Measurements from ENCODE around the gene FNBP1L. TPM values are rescaled to one million over a fixed set of nuclear protein-coding genes. Genes with fewer than 3 reads are reported as not detected.
"Not testable (repeated sequence)": the region's sequence is repeated elsewhere in the genome, so short reads cannot be mapped to it uniquely, and the experiment has no call there.

The FNBP1L gene
- total RNA-seq, 1 experiment from 2014 or later, result 9.2 TPM

- no peak for DNase-seq (ENCODE audit: low spot score)
- in situ Hi-C loops (cut with HindIII; ENCODE audit: low sequenced_read_pairs), result no loop called here
Measured at GRCh38 chr1:93475681-93476080, 27.8 kb downstream of the FNBP1L start.

GRCh38 chr1:93479133-93479745 lies 31.3 kb downstream of the FNBP1L start:
- in situ Hi-C loops (cut with HindIII; ENCODE audit: low sequenced_read_pairs); DNase-seq (ENCODE audit: low spot score): not testable (repeated sequence)

DNA sequence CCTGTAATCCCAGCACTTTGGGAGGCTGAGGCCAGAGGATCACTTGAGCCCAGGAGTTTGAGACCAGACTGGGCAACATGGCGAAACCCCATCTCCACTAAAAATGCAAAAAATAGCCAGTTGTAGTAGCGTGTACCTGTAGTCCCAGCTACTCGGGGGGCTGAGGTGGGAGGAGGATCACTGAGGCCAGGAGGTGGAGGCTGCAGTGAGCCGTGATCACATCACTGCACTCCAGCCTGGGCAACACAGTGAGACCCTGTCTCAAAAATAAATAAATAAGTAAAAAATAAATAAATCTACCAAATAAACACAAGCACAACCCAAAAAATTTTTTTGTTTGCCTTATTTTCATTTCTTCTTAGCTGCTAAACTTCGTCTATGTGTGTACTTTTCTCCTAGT lies 34.0 kb downstream of the FNBP1L start:
- DNase-seq (ENCODE audit: low spot score); in situ Hi-C loops (cut with HindIII; ENCODE audit: low sequenced_read_pairs): not testable (repeated sequence)

DNA sequence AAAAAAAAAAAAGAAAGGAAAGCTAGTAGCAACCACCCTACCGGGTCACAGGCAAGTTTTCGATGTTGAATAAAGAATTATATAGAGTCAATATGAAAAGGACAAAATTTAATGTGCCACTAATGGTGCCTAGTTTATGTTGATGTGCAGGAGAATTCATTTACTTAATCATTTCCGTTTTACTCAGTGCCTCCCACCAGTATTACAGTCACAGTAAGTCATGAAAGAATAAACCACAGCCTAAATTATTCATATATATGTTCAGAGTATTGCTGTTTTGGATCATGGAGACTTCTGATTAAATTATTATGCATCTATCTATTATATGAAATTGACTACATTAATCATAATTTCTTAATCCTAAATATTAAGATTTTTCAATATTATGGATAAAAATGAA lies 35.3 kb downstream of the FNBP1L start:
- DNase-seq (ENCODE audit: low spot score), result no peak
- in situ Hi-C loops (cut with HindIII; ENCODE audit: low sequenced_read_pairs), result no loop called here

DNA sequence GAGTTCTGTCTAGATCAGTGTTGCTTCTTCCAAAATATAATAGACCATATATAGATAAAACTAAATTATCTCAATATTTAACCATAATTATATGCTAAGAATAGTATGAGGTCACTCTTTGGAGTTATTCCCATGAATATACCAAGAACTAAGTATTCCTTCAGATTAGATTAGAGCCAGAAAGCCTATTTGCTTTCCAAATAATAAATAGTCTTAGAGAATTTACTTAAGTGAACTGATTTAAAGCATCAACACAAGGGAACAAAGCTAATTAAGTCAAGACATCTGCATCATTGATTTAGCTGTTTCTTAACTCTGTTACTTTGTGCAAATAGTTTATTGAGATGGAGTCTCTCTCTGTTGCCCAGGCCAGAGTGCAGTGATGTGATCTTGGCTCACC lies 35.7 kb downstream of the FNBP1L start:
- in situ Hi-C loops (cut with HindIII; ENCODE audit: low sequenced_read_pairs), result no loop called here
- DNase-seq (ENCODE audit: low spot score), result no peak

DNA sequence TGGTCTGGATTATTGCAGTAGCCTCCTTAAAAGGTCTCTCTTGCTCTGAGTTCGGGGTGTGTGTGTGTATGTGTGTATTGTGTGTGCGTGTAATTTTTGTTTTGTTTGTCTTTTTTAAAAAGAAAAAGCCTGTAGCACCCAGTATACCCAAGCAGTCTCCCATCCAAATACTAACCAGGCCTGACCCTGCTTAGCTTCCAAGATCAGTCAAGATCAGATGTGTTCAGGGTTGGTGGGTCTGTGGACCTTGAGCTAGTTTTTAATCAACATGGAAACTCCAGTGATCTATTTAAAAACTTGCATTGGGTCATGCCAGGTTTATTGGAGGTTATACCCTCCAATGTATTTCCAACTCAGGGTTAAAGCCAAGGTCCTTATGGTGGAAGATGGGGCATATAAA lies 40.3 kb downstream of the FNBP1L start:
- no peak for DNase-seq (ENCODE audit: low spot score)
- in situ Hi-C loops (cut with HindIII; ENCODE audit: low sequenced_read_pairs), result no loop called here

- in situ Hi-C loops (cut with HindIII; ENCODE audit: low sequenced_read_pairs), result no loop called here
Measured at GRCh38 chr1:93489756-93490155, 41.8 kb downstream of the FNBP1L start.

GRCh38 chr1:93490357-93490756 lies 42.4 kb downstream of the FNBP1L start:
- in situ Hi-C loops (cut with HindIII; ENCODE audit: low sequenced_read_pairs), result no loop called here
- DNase-seq (ENCODE audit: low spot score), result no peak

More at GRCh38 chr1:93489756-93490155, 41.8 kb downstream of the FNBP1L start:
- peak; percentile 16 for DNase-seq (ENCODE audit: low spot score)

DNA sequence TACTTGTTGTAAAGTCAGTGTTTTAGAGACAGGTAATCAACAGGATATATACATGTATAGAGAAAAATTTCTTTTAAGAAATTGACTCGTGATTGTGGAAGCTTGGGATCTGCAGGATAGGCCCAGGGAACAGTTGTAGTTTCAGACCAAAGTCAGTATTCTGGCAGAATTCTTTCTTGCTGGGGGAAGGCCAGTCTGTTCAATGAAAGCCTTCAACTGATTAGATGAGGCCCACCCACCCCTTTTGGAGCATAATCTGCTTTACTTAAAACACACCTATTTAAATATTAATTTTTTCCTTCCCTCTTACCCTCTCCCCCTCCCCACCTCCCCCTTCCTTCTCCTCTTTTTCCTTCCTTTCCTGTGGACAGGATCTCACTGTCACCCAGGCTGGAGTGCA lies 48.0 kb downstream of the FNBP1L start:
- in situ Hi-C loops (cut with HindIII; ENCODE audit: low sequenced_read_pairs), result no loop called here

DNA sequence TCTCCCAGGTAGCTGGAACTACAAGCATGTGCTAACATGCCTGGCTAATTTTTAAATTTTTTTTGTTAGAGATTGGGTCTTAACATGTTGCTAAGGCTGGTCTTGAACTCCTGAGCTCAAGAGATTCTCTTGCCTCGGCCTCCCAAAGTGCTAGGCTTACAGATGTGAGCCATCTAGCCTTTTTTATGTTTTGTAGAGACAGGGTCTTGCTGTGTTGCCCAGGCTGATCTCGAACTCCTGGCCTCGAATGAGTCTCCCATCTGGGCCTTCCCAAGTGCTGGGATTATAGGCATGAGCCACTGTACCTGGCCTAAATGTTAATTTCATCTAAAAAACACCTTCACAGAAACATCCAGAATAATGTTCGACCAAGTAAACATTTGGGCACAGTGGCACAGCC lies 48.6 kb downstream of the FNBP1L start:
- DNase-seq (ENCODE audit: low spot score), result no peak
- in situ Hi-C loops (cut with HindIII; ENCODE audit: low sequenced_read_pairs), result no loop called here

More for the DNA sequence above, 48.0 kb downstream of the FNBP1L start:
- no peak for DNase-seq (ENCODE audit: low spot score)

DNA sequence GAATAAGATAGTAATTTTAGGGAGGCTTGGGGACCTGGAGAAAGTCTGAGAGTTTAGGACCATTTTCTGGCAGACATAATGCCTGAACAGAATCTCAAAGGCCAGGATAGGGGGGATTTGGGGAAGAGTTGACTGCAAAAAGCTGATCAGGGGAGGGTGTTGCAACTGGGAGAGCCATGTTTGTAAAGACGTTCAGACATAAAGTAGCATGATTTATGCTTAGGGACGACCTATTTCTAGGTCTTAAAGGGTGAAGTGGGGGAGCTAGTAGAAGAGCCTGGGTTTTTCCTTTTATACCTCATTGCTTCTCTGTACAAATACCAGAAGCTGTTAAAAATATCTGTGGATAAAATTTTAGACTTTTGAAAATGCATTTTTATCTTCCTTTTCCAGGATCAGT lies 51.2 kb downstream of the FNBP1L start:
- DNase-seq (ENCODE audit: low spot score), result no peak
- in situ Hi-C loops (cut with HindIII; ENCODE audit: low sequenced_read_pairs), result no loop called here

DNA sequence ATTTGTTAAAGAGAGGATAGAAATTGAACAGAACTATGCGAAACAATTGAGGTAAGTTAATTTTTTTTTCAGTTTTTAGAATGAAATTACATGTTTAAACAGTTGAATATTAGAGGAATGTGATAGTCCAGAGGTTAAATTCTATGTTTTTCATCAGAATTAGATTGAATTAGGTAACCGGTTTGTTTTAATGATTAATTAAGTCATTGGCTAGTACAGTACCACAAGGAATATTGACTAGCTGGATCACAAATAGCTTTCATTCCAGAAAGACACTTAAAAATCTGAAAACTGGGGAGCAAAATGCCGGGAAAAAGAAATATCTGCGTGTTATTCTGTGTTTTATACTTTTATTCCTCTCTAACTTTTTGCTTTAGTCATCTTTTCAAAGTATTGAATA lies 51.6 kb downstream of the FNBP1L start:
- DNase-seq (ENCODE audit: low spot score), result no peak
- in situ Hi-C loops (cut with HindIII; ENCODE audit: low sequenced_read_pairs), result no loop called here

- DNase-seq (ENCODE audit: low spot score), result no peak
- in situ Hi-C loops (cut with HindIII; ENCODE audit: low sequenced_read_pairs), result no loop called here
Measured at GRCh38 chr1:93500275-93500674, 52.4 kb downstream of the FNBP1L start.

DNA sequence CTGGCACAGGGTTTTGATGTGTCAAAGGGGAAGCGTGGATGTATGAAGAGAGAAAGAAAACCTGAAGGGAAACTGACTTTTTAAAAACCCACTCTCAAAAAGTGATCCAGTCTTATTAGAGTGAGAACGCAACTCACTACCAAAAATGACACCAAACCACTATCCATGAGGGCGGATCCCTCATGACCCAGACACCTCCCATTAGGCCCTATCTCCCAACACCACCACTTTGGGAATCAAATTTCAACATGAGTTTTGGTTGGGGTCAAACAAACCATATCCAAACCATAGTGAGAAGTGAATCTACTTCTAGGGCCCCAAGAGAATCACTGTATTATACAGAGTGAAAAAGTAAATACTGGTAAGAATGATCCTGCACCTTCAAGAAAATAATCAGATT lies 53.5 kb downstream of the FNBP1L start:
- DNase-seq (ENCODE audit: low spot score), result no peak
- in situ Hi-C loops (cut with HindIII; ENCODE audit: low sequenced_read_pairs), result no loop called here

DNA sequence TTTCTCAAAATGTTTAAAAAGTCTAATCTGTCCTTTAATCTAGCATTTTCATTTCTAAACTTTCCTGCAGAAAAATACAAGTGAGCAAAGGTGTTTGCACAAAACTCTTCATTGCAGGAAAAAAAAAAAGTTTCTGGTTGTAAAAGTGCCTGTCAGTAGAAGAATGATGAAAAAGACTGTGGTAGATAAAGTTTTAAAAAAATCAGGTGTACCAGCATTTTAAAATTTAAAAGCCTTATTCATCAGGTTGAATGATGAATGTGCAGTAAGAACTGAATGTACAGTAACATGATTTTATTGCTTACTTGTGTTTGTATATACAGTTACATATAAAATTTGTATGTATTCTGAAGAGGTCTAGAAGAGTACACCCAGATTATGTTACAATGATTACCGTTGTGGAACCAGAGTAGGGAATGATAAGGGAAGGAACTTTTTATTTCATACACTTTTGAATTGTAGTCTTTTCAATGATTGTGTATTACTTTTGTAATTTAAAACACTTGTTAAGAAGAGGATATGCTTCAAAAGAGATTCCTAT lies 54.0 kb downstream of the FNBP1L start:
- no peak for DNase-seq (ENCODE audit: low spot score)
- in situ Hi-C loops (cut with HindIII; ENCODE audit: low sequenced_read_pairs), result no loop called here

DNA sequence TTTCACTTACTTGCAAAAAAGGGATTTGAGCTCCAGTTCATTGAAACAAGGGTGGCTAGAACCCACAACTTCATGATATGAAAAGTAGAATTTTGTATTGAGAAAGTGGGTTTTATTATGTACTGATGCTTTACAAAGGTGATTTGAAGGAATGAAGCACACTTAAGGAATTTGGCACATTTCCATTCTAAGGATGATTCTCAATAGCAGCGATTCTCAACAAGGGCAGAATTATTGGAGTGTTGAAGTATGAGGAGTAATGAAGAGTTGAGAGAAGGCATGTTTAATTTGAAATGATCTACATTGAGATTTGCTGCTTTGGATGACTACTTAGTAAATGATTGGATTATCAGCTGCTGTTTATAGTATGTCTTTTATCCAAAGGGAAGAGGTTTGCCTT lies 54.7 kb downstream of the FNBP1L start:
- in situ Hi-C loops (cut with HindIII; ENCODE audit: low sequenced_read_pairs), result no loop called here
- DNase-seq (ENCODE audit: low spot score), result no peak

- DNase-seq (ENCODE audit: low spot score), result no peak
- in situ Hi-C loops (cut with HindIII; ENCODE audit: low sequenced_read_pairs), result no loop called here
Measured at GRCh38 chr1:93503163-93503562, 55.2 kb downstream of the FNBP1L start.

- no peak for DNase-seq (ENCODE audit: low spot score)
- in situ Hi-C loops (cut with HindIII; ENCODE audit: low sequenced_read_pairs), result no loop called here
Measured at GRCh38 chr1:93503816-93504215, 55.9 kb downstream of the FNBP1L start.

DNA sequence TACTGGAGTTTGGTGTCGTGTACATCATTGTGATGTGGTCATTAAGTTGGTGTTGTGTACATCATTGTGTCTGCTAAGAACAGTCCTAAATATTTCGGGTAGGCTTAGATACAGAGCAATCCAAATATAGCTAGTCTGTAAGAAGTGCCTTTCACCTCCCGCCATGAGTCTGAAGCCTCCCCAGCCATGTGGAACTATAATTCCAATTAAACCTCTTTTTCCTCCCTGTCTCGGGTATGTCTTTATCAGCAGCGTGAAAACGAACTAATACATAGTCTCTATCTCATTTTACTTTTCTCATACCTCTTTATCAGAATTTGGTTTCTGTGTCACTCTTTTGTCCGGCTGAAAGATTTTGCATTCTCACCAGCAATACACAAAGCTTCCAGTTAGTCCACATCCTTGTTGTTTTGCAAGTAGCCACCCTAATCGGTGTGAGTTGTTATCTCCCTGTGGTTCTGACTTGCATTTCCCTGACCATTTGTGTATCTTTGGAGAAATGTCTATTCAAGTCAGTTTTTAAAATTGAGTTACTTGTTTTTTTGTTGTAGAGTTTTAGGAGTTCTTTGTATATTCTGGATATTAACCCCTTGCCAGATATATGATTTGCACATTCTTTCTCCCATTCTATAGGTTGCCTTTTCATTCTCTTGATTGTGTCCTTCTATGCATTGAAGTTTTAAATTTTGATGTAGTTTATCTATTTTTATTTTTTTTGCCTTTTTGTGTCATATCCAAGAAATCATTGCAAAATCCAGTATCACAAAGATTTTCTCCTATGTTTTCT lies 56.5 kb downstream of the FNBP1L start:
- no peak for DNase-seq (ENCODE audit: low spot score)
- in situ Hi-C loops (cut with HindIII; ENCODE audit: low sequenced_read_pairs), result no loop called here

- no peak for DNase-seq (ENCODE audit: low spot score)
- in situ Hi-C loops (cut with HindIII; ENCODE audit: low sequenced_read_pairs), result no loop called here
Measured at GRCh38 chr1:93506126-93506525, 58.2 kb downstream of the FNBP1L start.

- in situ Hi-C loops (cut with HindIII; ENCODE audit: low sequenced_read_pairs), result no loop called here
- DNase-seq (ENCODE audit: low spot score), result no peak
Measured at GRCh38 chr1:93516164-93516563, 68.2 kb downstream of the FNBP1L start.
